Occipital lobe (tissue), 2 donors: Measurements from ENCODE around the gene ASAP2. TPM values are rescaled to one million over a fixed set of nuclear protein-coding genes. Genes with fewer than 3 reads are reported as not detected.

Experiments
- DNase-seq: peaks from one replicate; lab custom pipeline; 2025; lab: John Stamatoyannopoulos, UW
- total RNA-seq: library from RNA; depleted of rRNA; stranded (reverse); fragments of >200 nt; gene quantifications from one replicate; pipeline ENCODE4 v1.2.3, GENCODE V29; 2014

ASAP2 gene
- total RNA-seq, 1 donor from 2014 or later: 31.0 TPM

- no peak for DNase-seq
Measured at GRCh38 chr2:9179572-9180201, 26.9 kb upstream of the ASAP2 start.

DNA sequence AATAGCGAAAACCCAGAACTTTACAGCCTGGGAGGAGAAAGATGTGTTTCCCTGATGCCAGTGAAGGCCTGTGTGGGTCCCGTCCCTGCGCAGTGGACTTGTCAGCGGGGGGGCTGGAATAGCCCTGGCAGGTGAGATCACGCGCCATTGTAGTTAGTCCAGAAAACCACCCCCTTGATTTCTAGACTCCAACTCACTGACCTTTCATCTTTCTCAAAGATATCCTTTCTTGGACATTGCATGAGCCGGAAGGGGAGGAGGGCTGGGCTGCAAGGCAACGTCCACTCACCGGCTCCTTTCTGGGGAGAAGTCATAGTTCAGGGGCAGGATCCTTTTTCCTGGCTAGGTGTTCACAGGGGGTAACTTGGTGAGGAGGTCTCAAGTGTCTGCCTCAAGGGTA lies 22.3 kb upstream of the ASAP2 start:
- DNase-seq: no peak

DNA sequence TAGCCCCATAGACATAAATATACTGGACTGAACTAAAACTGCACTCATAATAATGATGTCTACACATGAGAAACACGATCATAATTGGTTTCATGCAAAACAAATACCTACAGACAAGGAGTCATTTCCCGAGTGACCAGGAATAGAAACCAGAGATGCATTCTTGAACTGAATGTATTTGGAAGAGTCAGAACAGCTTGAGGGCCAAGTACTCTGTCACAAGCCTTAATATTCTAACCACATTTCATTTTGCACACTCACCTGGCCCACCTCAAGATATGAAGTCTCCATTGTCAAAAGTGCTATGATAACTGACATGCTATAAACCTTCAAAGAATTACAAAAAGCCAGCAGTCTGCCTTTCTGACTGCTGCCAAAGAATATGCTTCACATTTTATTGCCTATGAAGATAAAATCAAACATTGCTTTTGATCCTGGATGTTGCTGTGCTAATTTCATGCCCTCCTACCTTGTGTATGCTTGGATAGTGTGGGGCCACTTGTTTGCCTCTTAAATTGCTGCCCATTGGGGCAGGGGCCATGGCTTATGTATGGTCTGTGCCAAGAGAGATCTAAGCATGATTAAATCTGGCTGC lies 18.9 kb upstream of the ASAP2 start:
- DNase-seq: no peak

DNA sequence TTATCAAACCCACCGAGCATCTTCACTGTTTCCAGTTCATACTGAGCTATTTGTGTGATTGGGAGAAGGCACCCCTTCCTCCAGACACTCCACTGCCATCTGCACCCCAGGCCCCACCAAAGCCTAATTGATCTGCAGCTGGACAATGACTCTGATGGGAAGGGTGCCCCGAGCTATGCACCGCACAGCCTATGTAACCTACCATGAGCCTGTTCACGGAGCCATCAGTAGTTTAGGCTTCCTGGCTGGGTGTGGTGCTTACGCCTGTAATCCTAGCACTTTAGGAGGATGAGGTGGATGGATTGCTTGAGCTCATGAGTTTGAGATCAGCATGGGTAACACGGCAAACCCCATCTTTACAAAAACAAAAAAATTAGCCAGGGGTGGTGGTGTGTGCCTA lies 17.8 kb upstream of the ASAP2 start:
- no peak for DNase-seq

GRCh38 chr2:9189901-9190300 lies 16.7 kb upstream of the ASAP2 start:
- no peak for DNase-seq

DNA sequence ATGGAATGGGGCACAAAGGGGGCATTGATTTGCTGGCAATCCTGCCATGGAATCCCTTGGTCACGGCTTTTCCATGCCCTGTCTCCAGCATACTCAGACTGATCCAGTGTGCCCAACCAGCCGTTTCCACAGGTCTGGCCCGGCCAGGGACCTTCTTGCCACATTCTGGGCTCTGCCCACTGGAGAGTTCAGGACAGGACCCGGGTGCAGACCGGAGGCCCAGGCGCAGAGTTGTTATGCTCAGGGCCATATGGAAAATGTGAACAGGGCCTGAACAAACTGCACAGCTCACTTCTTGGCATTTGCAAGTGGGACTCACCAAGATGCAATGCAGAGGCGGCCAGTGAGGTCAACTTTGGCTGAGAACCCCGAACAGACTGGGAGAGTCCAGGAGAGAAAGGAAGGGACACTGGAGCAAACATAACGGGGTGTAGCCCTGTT lies 15.6 kb upstream of the ASAP2 start:
- peak; percentile 17 for DNase-seq

GRCh38 chr2:9192712-9193111 lies 13.9 kb upstream of the ASAP2 start:
- no peak for DNase-seq

GRCh38 chr2:9194352-9194751 lies 12.3 kb upstream of the ASAP2 start:
- DNase-seq: no peak

DNA sequence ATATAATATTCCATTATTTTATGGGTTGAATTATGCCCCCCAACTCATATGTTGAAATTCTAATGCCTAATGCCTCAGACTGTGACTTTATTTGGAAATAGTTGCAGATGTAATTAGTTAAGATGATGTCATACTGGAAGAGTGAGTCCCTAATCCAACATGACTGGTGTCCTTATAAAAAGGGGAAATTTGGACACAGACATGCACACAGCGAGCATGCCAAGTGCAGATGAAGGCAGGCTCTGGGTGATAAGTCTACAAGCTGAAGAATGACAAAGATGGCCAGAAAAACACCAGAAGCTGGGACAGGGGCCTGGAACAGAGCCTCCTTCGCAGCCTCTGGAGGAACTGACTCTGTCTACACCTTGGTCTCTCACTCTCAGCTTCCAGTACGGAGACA lies 10.0 kb upstream of the ASAP2 start:
- no peak for DNase-seq

DNA sequence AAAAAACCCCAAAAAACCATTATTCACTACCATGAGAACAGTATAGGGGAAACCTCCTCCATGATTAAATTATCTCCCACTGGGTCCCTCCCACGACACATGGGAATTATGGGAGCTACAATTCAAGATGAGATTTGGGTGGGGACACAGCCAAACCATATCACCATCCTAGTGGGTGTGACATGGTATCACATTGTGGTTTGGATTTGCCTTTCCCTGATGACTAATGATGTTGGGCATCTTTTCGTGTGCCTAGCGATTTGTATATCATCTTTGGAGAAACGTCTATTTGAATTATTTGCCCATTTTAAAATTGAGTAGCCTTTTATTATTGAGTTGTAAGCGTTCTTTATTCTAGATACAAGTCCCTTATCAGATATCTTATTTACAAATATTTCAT lies 8.7 kb upstream of the ASAP2 start:
- DNase-seq: no peak

GRCh38 chr2:9199716-9200632 lies 6.6 kb upstream of the ASAP2 start:
- DNase-seq: no peak

GRCh38 chr2:9200633-9201015 lies 6.0 kb upstream of the ASAP2 start:
- DNase-seq: no peak

DNA sequence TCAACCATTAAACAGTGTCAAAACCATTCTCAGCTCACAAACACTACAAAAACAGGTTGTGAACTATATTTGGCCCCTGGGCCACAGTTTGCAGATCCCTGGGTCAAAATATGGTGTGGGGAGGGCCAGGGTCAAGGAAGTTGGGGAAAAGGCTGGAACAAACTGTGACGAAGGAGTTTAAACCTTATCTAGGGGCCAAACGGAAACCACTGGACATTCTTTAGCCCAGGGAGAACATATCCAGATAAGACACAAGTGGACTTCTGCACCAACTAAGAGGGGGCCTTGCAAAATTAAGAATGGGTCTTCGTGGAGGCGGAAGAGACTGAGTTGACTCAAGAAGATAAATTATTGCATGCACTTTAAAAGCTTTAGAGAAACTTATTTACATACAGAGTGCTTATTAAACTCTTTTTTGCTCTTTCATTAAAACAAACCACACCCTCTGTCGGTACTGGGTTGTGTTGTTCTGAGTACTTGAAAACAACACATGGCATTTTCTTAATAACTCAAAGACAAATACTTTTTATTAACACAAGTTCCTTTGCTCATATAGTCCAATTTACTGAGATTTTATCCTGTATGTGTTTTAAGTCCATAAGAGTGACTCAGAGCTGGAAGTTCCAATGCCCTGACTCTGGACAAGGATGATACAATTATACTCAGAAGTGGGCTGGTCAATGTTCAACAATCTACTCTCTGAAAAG lies 5.3 kb upstream of the ASAP2 start:
- no peak for DNase-seq

GRCh38 chr2:9203006-9203405 lies 3.6 kb upstream of the ASAP2 start:
- no peak for DNase-seq

- DNase-seq: no peak
Measured at GRCh38 chr2:9203876-9204275, 2.7 kb upstream of the ASAP2 start.

DNA sequence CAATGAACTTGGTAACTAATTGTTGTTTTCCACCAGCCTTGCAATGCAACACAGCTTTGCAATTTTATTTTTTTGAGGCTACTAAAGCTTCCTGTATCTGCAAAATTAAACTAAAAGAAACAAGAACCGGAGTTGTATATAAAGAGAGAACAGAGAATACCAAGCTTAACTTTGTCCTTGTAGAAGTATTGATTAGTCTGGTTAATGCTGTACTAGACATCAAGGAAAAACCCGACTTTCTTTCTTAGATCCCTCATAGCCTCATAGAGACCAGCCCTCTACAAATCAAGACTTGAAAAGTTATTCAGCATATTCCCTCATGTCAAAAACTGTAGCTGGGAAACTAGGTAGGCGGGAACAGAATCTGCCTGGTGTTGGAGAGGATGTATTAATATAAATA lies 1.7 kb upstream of the ASAP2 start:
- no peak for DNase-seq

- DNase-seq: no peak
Measured at GRCh38 chr2:9205486-9205885, 1.1 kb upstream of the ASAP2 start.

DNA sequence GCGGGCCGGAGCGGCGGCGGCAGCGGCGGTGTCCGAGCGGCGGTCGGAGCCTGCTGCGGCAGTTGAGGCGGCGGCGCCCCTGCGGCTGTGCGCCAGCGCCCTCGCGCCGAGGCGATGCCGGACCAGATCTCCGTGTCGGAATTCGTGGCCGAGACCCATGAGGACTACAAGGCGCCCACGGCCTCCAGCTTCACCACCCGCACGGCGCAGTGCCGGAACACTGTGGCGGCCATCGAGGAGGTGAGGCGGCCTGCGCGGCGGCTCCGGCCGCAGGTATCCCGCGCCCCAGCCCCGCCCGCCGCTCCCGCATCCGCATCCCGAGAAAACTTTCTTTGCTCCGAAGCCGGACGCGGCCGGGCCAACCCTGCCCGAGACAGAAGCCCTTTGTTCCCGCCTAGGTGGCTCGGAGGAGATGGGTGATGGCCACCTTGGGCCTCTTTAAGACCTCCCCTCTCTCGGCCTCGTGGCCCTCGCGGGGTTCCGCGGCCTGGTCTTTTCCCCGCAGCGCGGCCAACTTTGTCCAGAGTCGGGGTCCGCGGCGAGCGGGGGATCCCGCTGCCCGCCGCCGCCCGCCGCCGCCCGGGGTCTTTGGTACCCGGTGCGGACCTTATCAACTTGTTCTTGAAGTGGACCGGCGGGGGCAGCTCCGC lies 504 bp downstream of the ASAP2 start:
- no peak for DNase-seq

DNA sequence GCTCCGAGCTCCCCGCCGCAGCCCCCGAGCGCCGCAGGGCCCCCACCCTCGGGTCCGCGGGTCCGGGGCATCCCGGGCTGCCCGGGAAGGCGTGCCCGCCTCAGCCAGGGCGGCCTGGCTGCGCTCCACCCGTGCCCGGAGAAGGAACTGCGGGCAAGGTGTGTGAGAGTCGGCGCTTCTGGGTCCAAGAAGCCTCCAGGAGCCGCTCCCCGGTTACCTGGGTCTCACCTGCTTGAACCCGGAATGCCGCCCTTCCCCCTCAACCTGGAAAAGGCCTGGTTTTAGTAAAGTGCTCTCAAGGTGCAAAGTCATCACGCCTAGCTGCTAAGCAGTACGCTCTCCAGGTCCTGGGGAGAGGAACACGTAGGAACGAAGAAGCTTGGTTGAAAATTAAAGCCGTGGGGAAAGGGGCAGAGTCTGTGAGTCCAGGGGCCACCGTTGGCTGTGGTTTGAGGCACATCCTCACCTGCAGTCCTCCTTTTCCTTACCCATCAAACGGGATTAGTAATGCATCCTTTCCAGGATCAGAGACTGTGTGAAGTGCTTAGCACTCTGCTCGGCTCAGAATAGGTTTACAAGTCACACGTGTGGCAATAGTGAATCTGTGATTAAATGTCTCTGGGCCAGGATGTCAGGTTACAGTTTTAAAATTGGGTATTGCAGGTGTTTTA lies 1.2 kb downstream of the ASAP2 start:
- DNase-seq: no peak

GRCh38 chr2:9208875-9209274 lies 2.3 kb downstream of the ASAP2 start:
- no peak for DNase-seq

DNA sequence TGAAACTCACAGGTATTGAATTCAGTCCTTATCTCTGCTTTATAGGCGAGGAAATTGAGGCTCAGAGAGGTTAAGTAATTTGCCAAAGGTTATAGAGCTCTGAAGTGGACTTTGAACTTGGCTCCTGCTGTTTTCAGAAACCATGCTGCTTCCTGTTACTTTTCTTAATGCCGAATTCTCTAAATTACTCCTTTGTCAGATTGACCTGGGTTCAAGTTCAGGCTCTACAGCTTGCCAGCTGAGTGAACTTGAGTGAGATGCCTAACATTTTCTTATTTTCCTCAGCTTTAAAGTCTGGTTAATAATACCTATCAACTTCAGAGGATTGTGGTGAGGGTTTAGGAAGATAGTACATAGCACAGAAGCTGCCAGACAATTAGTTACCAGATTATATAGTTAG lies 3.4 kb downstream of the ASAP2 start:
- no peak for DNase-seq
